ENCODE results near the gene SPIRE2. TPM values are rescaled to one million over a fixed set of nuclear protein-coding genes. Genes with fewer than 3 reads are reported as not detected.

The SPIRE2 gene
- total and polyA plus RNA-seq, 2 of the 13 experiments (the other 11 are each of a cell fraction or from before 2014, with no cell fraction given), result 13.3 to 37.5 TPM

GRCh38 chr16:89841275-89841674, 13.0 kb downstream of the SPIRE2 start:
- WGBS (ENCODE audit: low lambda C conversion rate), result 95% methylated on average over 10 of the region's 10 CpGs
- no peak for DNase-seq (ENCODE audit: low spot score)
- Histone ChIP-seq H3K27me3 (ENCODE audit: control insufficient read depth in 1 of 2, insufficient read depth in 2 of 2, low read length in 2 of 2) (no peaks in the 10 kb centered on the region), H3K79me2 (ENCODE audit: insufficient read depth, low read length) (peaks cover 6% of the 10 kb centered on the region), H3K9me3 (ENCODE audit: low read length) (no peaks in the 10 kb centered on the region), H3K9ac (ENCODE audit: insufficient read depth, low read depth, low read length) (no peak overlapping the region), H2AFZ (ENCODE audit: low read length) (no peak overlapping the region), H3K27ac (ENCODE audit: extremely low read length, insufficient read depth, low read length) (no peak overlapping the region), H3K4me1 (ENCODE audit: insufficient read depth, low read length) (peaks cover 57% of the 10 kb centered on the region), H3K4me3 (replicated peaks in 1 of 3; ENCODE audit: insufficient read depth in 1 of 3, low read depth in 2 of 3, low read length in 3 of 3) (no peak overlapping the region), H3K4me2 (ENCODE audit: low read depth, low read length) (no peak overlapping the region), H4K20me1 (ENCODE audit: insufficient read depth, low read length) (no peaks in the 10 kb centered on the region), H3K36me3 (replicated peaks in 1 of 2; ENCODE audit: control insufficient read depth in 1 of 2, insufficient read depth in 2 of 2, low read length in 2 of 2) (peaks cover 0 to 1% of the 10 kb centered on the region in 2 experiments; a peak in 1 of 5 replicates)
- POLR2A ChIA-PET, result interaction anchor here (0.8 to 3.2 kb wide), 2 partner anchors 19 to 23 kb away, joined by 3 to 14 read pairs; no protein-coding TSS in a partner anchor
- no peak for FAIRE-seq
- no TSS peak for BruUV-seq (replicated peaks)
- no peak for ATAC-seq
- in situ Hi-C loops (cut with HindIII; ENCODE audit: extremely low pct_ligation_motif_present, low pct_unique_long_range_greater_than_20kb), result no loop called here
- intact Hi-C loops (cut with micrococcal nuclease; ENCODE audit: unreplicated experiment), result no loop called here
- CTCF ChIA-PET (ENCODE audit: low intra/inter-chr PET ratio, low total read pairs), result no interaction called here
- TF ChIP-seq TEAD2 (CRISPR knock-in tag; IDR thresholded peaks at IDR 0.05) (no peak), FOXO1 (CRISPR knock-in tag; IDR thresholded peaks at IDR 0.05) (no peak), NR2F2 (IDR thresholded peaks at IDR 0.05; ENCODE audit: borderline replicate concordance, low read depth) (no peak), XBP1 (CRISPR knock-in tag; IDR thresholded peaks at IDR 0.05) (no peak), ZNF138 (CRISPR knock-in tag; IDR thresholded peaks at IDR 0.05; ENCODE audit: low read depth) (no peak), PBX3 (CRISPR knock-in tag; IDR thresholded peaks at IDR 0.05; ENCODE audit: borderline replicate concordance) (no peak), GABPA (IDR thresholded peaks at IDR 0.05; ENCODE audit: low read depth, low read length) (no peak), GABPA (CRISPR knock-in tag; IDR thresholded peaks at IDR 0.05; ENCODE audit: low read depth) (no peak), ATF4 (CRISPR knock-in tag; IDR thresholded peaks at IDR 0.05) (no peak), KLF12 (CRISPR knock-in tag; IDR thresholded peaks at IDR 0.05; ENCODE audit: borderline replicate concordance) (no peak), SMAD3 (CRISPR knock-in tag; IDR thresholded peaks at IDR 0.05) (no peak), SNAI1 (CRISPR knock-in tag; IDR thresholded peaks at IDR 0.05; ENCODE audit: borderline replicate concordance) (no peak), ZNF777 (CRISPR knock-in tag; IDR thresholded peaks at IDR 0.05) (no peak), ZNF549 (CRISPR knock-in tag; IDR thresholded peaks at IDR 0.05) (no peak), BCL3 (CRISPR knock-in tag; IDR thresholded peaks at IDR 0.05) (no peak), ATF1 (CRISPR knock-in tag; IDR thresholded peaks at IDR 0.05) (no peak), ZMAT5 (CRISPR knock-in tag; IDR thresholded peaks at IDR 0.05; ENCODE audit: borderline replicate concordance, low read depth) (no peak)

Data from HepG2 (cell line).